HepG2 (cell line): ENCODE data around the gene CFAP43. TPM values are rescaled to one million over a fixed set of nuclear protein-coding genes. Genes with fewer than 3 reads are reported as not detected.
A peak's percentile ranks its signal among the peaks of the same experiment; 100 is the strongest.

Source experiments
- ATAC-seq: fragments of 200-7000 bp; cut with Tn5 transposase; 3 replicates; pipeline ENCODE4 v1.9.1; 2020; ENCODE audit warnings: mild to moderate bottlenecking, moderate library complexity
- BruUV-seq: library from RNA; stranded (reverse); fragments of 400-500 nt; replicated peaks from 2 replicates; lab custom pipeline; 2021; lab: Mats Ljungman, UMichigan
- CTCF ChIA-PET: fragments of 300-600 bp; formaldehyde crosslinking; extraction: SDS; loops from one replicate; lab custom pipeline; 2021; ENCODE audit warnings: low total read pairs, inconsistent platforms, low intra/inter-chr PET ratio; lab: Yijun Ruan, JAX
- POLR2A ChIA-PET: fragments of 350-600 bp; sonication (Branson Sonifier 250); formaldehyde crosslinking; loops from one replicate; lab custom pipeline; 2020; ENCODE audit warnings: antibody characterized with exemption, inconsistent platforms; lab: Yijun Ruan, JAX
- DNase-seq: peaks from one replicate; pipeline ENCODE4 v3.0.0-alpha.2; 2015; ENCODE audit warnings: low spot score
- FAIRE-seq: peaks from 3 replicates; lab custom pipeline; 2011; peaks lifted over from hg19 to GRCh38; lab: Jason Lieb, UNC
- H2AFZ ChIP-seq: one replicate; pipeline ENCODE4 v1.6.1; 2011; ENCODE audit warnings: low read length, inconsistent platforms
- H3K27ac ChIP-seq: fragments of 300-600 bp; 3 replicates; pipeline ENCODE4 v1.8.0; 2011; ENCODE audit warnings: mixed run types, mild to moderate bottlenecking, mixed read lengths, low read length, inconsistent platforms; ENCODE audit not compliant: insufficient read depth; ENCODE audit errors: extremely low read length
- H3K27me3 ChIP-seq, 2 experiments: fragments of 200-600 bp in 1 of 2; 2 replicates in 1 of 2; 3 replicates in 1 of 2; pipeline versions ENCODE4 v1.6.0 to v1.8.0; 2011; ENCODE audit warnings: low read length in 2 of 2, mild to moderate bottlenecking in 2 of 2, moderate library complexity in 2 of 2, inconsistent platforms in 1 of 2; ENCODE audit not compliant: insufficient read depth in 2 of 2, control insufficient read depth in 1 of 2
- H3K36me3 ChIP-seq, 2 experiments: fragments of 200-600 bp in 1 of 2; replicated peaks in 1 of 2; 2 replicates in 1 of 2; 3 replicates in 1 of 2; pipeline versions ENCODE4 v1.5.1 to v1.8.0; 2011; ENCODE audit warnings: low read length in 2 of 2, inconsistent platforms in 1 of 2; ENCODE audit not compliant: insufficient read depth in 2 of 2, control insufficient read depth in 1 of 2
- H3K4me1 ChIP-seq: 2 replicates; pipeline ENCODE4 v1.5.1; 2012; ENCODE audit warnings: low read length, inconsistent platforms; ENCODE audit not compliant: insufficient read depth
- H3K4me2 ChIP-seq: 2 replicates; pipeline ENCODE4 v1.6.0; 2011; ENCODE audit warnings: low read depth, low read length, inconsistent platforms
- H3K4me3 ChIP-seq, 3 experiments: fragments of 200-600 bp in 1 of 3; sonication (generic), shearing (Covaris generic) in 1 of 3; replicated peaks in 1 of 3; 2 replicates each; pipeline ENCODE4 v1.5.1; 2011 to 2016; ENCODE audit warnings: low read length in 3 of 3, inconsistent platforms in 2 of 3, low read depth in 2 of 3, mild to moderate bottlenecking in 2 of 3, control low read depth in 1 of 3, mixed read lengths in 1 of 3; ENCODE audit not compliant: insufficient read depth in 1 of 3
- H3K79me2 ChIP-seq: one replicate; pipeline ENCODE4 v1.6.1; 2011; ENCODE audit warnings: low read length, inconsistent platforms; ENCODE audit not compliant: insufficient read depth
- H3K9ac ChIP-seq: 2 replicates; pipeline ENCODE4 v1.6.0; 2011; ENCODE audit warnings: mild to moderate bottlenecking, low read depth, low read length, inconsistent platforms; ENCODE audit not compliant: insufficient read depth
- H3K9me3 ChIP-seq: 2 replicates; pipeline ENCODE4 v1.5.1; 2012; ENCODE audit warnings: mild to moderate bottlenecking, low read length
- H4K20me1 ChIP-seq: 2 replicates; pipeline ENCODE4 v1.6.0; 2011; ENCODE audit warnings: inconsistent platforms, mild to moderate bottlenecking, low read length, moderate library complexity; ENCODE audit not compliant: insufficient read depth
- AGO1 ChIP-seq: fragments of 200-400 bp; formaldehyde crosslinking; IDR thresholded peaks from 2 replicates; pipeline ENCODE4 v1.6.1; 2017; ENCODE audit warnings: mild to moderate bottlenecking, low read depth, low read length, moderate library complexity; ENCODE audit not compliant: poor library complexity, severe bottlenecking
- AKAP8 ChIP-seq: sonication (generic); formaldehyde crosslinking; IDR thresholded peaks from 2 replicates; pipeline ENCODE4 v1.5.1; 2020; ENCODE audit warnings: mild to moderate bottlenecking, missing genetic modification reagents
- CAMTA2 ChIP-seq: sonication (generic); formaldehyde crosslinking; IDR thresholded peaks from 2 replicates; pipeline ENCODE4 v1.4.0; 2020; ENCODE audit warnings: mild to moderate bottlenecking, missing genetic modification reagents, borderline replicate concordance
- CEBPB ChIP-seq: IDR thresholded peaks from 2 replicates; pipeline ENCODE4 v1.6.1; 2011; ENCODE audit warnings: low read depth, low read length, improper control_type of control experiment, borderline replicate concordance
- HNF4G ChIP-seq, 2 experiments: sonication (generic) in 1 of 2; formaldehyde crosslinking in 1 of 2; IDR thresholded peaks; 2 replicates each; pipeline versions ENCODE4 v1.4.0 to v1.6.1; 2011 to 2020; ENCODE audit warnings: borderline replicate concordance in 2 of 2, low read depth in 2 of 2, mild to moderate bottlenecking in 2 of 2, low read length in 1 of 2, missing genetic modification reagents in 1 of 2, moderate library complexity in 1 of 2
- MIER2 ChIP-seq: IDR thresholded peaks from 2 replicates; pipeline ENCODE4 v1.6.1; 2016; ENCODE audit warnings: missing biosample characterization, missing genetic modification reagents
- MLLT10 ChIP-seq: sonication (generic); formaldehyde crosslinking; IDR thresholded peaks from 2 replicates; pipeline ENCODE4 v1.4.0; 2020; ENCODE audit warnings: missing genetic modification reagents
- MZF1 ChIP-seq: sonication (generic); formaldehyde crosslinking; IDR thresholded peaks from 2 replicates; pipeline ENCODE4 v1.8.1; 2023; ENCODE audit warnings: mild to moderate bottlenecking, missing genetic modification reagents, borderline replicate concordance
- SRSF1 ChIP-seq: fragments of 200-400 bp; formaldehyde crosslinking; optimal IDR thresholded peaks from 2 replicates; pipeline ENCODE3; 2017; ENCODE audit warnings: mild to moderate bottlenecking, low read depth, low read length, moderate library complexity
- ZNF326 ChIP-seq: sonication (generic); formaldehyde crosslinking; IDR thresholded peaks from 2 replicates; pipeline ENCODE4 v1.4.0; 2020; ENCODE audit warnings: missing genetic modification reagents, borderline replicate concordance
- WGBS: methylation state at CpG from one replicate; pipeline ENCODE4 v1.1.6; 2017; ENCODE audit warnings: low lambda C conversion rate; 5-methylcytosine and 5-hydroxymethylcytosine counted together
- in situ Hi-C: cut with HindIII; loops from 2 replicates; pipeline ENCODE4 v1.10.0; 2017; ENCODE audit warnings: low pct_unique_long_range_greater_than_20kb; ENCODE audit not compliant: extremely low pct_ligation_motif_present
- intact Hi-C: fragments of 100-400 bp; cut with micrococcal nuclease; formaldehyde crosslinking; loops from one replicate; pipeline ENCODE4 v1.10.0; 2022; ENCODE audit not compliant: unreplicated experiment
- polyA plus RNA-seq, 8 experiments: library from polyadenylated mRNA; depleted of rRNA in 3 of 8; stranded (reverse) in 7 of 8; unstranded in 1 of 8; fragments of >200 nt; fragmentation: Illumina TruSeq in 4 of 8; extraction: Trizol in 4 of 8; gene quantifications; 2 replicates each; pipeline versions ENCODE4 v1.2.1 to v1.2.3, GENCODE V29; 2011 to 2016; ENCODE audit warnings: low read depth in 4 of 8, missing spikeins in 1 of 8, mixed read lengths in 1 of 8; ENCODE audit not compliant: insufficient read depth in 1 of 8
- total RNA-seq, 5 experiments: library from RNA; depleted of rRNA; stranded (reverse); fragments of >200 nt; fragmentation: Illumina TruSeq; extraction: Trizol; gene quantifications; 2 replicates each; pipeline ENCODE4 v1.2.3, GENCODE V29; 2016; ENCODE audit warnings: low read depth in 1 of 5

Gene CFAP43
- total and polyA plus RNA-seq, 2 of the 13 experiments (the other 11 are each of a cell fraction or from before 2014, with no cell fraction given), result 0.24 to 0.38 TPM

GRCh38 chr10:104098358-104098925 is 133.7 kb downstream of the CFAP43 start:
- ChIA-PET POLR2A (no interaction called here), CTCF (no interaction called here)
- intact Hi-C loops (no loop called here), in situ Hi-C loops (no loop called here)
- peaks cover 9% of the 10 kb centered on the region for H3K9me3 ChIP-seq
- FAIRE-seq (no peak), ATAC-seq (no peak), DNase-seq (no peak)
- no peaks in the 10 kb centered on the region for H4K20me1 ChIP-seq
- 38% methylated on average over 4 of the region's 4 CpGs for WGBS
- no peak overlapping the region for H3K27ac ChIP-seq
- no peaks in the 10 kb centered on the region for H3K4me1 ChIP-seq
- BruUV-seq, result no TSS peak
- no peak overlapping the region for H3K9ac ChIP-seq
- H3K27me3 ChIP-seq, result no peaks in the 10 kb centered on the region; a peak in 2 of 5 replicates
- no peaks in the 10 kb centered on the region for H3K79me2 ChIP-seq
- TF ChIP-seq CEBPB (peak; percentile 50; the same call in 1 of the 2 replicates), CAMTA2 (CRISPR knock-in tag) (no peak), ZNF326 (CRISPR knock-in tag) (no peak), HNF4G (IDR thresholded peaks at IDR 0.05; ENCODE audit: borderline replicate concordance, low read depth, low read length) (no peak), HNF4G (CRISPR knock-in tag; IDR thresholded peaks at IDR 0.05; ENCODE audit: borderline replicate concordance, low read depth) (no peak), SRSF1 (no peak), MIER2 (CRISPR knock-in tag) (no peak), AKAP8 (CRISPR knock-in tag) (no peak), MLLT10 (CRISPR knock-in tag) (no peak), MZF1 (CRISPR knock-in tag) (no peak)
- H3K36me3 ChIP-seq, result no peaks in the 10 kb centered on the region
- no peak overlapping the region for H3K4me3 ChIP-seq
- no peak overlapping the region for H3K4me2 ChIP-seq
- no peak overlapping the region for H2AFZ ChIP-seq

GRCh38 chr10:104096692-104097091 is 135.5 kb downstream of the CFAP43 start:
- no peaks in the 10 kb centered on the region for H3K79me2 ChIP-seq
- no peak overlapping the region for H3K4me3 ChIP-seq
- H3K36me3 ChIP-seq, result no peaks in the 10 kb centered on the region
- peaks cover 9% of the 10 kb centered on the region for H3K9me3 ChIP-seq
- no peak overlapping the region for H3K27ac ChIP-seq
- H3K9ac ChIP-seq, result no peak overlapping the region
- DNase-seq (no peak), ATAC-seq (no peak), FAIRE-seq (no peak)
- 8% methylated on average over 2 of the region's 2 CpGs for WGBS
- ChIA-PET CTCF (no interaction called here), POLR2A (no interaction called here)
- H4K20me1 ChIP-seq, result no peaks in the 10 kb centered on the region
- H3K4me1 ChIP-seq, result no peaks in the 10 kb centered on the region
- H3K27me3 ChIP-seq, result no peaks in the 10 kb centered on the region; a peak in 1 of 5 replicates
- no peak overlapping the region for H2AFZ ChIP-seq
- no peak for TF ChIP-seq AGO1
- BruUV-seq, result no TSS peak
- intact Hi-C loops (no loop called here), in situ Hi-C loops (no loop called here)
- H3K4me2 ChIP-seq, result no peak overlapping the region
